ENCODE data around the gene AGK.

- no peak for TF ChIP-seq CTCF (conservative IDR thresholded peaks at IDR 0.05; ENCODE audit: low read depth in 2 of 2)
- TF ChIP-seq REST (IDR thresholded peaks at IDR 0.05; ENCODE audit: unreplicated experiment) = no peak
- TF ChIP-seq POLR2AphosphoS5 (IDR thresholded peaks at IDR 0.05; ENCODE audit: low read depth) = no peak
- no peak for TF ChIP-seq EZH2 (IDR thresholded peaks at IDR 0.05; ENCODE audit: low read depth, unreplicated experiment)
- TF ChIP-seq CREB1 (CRISPR knock-in tag; IDR thresholded peaks at IDR 0.05; ENCODE audit: low read depth) = no peak
Measured at GRCh38 chr7:141590666-141591065, 39.5 kb downstream of the AGK start.
